Caco-2 (cell line): Measurements from ENCODE around the gene PIGR. TPM values are rescaled to one million over a fixed set of nuclear protein-coding genes. Genes with fewer than 3 reads are reported as not detected.

ENCODE experiments used
- BruUV-seq: library from RNA; stranded (reverse); fragments of 400-500 nt; replicated peaks from 2 replicates; lab custom pipeline; 2021; lab: Mats Ljungman, UMichigan
- CTCF ChIA-PET: fragments of 300-600 bp; sonication (Branson Sonifier 250); formaldehyde crosslinking; loops from one replicate; lab custom pipeline; 2022; ENCODE audit warnings: antibody characterized with exemption; lab: Charles Lee
- POLR2A ChIA-PET: fragments of 300-600 bp; sonication (Branson Sonifier 250); formaldehyde crosslinking; loops from one replicate; lab custom pipeline; 2022; ENCODE audit warnings: antibody characterized with exemption; lab: Charles Lee
- DNase-seq, 2 experiments: peaks; one replicate each; pipeline versions ENCODE4 v3.0.0 to v3.0.0-alpha.2; 2020 to 2022
- H3K27me3 ChIP-seq: replicated peaks from 2 replicates; pipeline ENCODE4 v1.6.0; 2011; ENCODE audit warnings: low read length; ENCODE audit not compliant: control insufficient read depth, insufficient read depth
- H3K36me3 ChIP-seq: 2 replicates; pipeline ENCODE4 v1.5.1; 2011; ENCODE audit warnings: low read length; ENCODE audit not compliant: control insufficient read depth, insufficient read depth
- H3K4me1 ChIP-seq: fragments of 250-450 bp; sonication (Bioruptor Pico); 2 replicates; pipeline ENCODE4 v1.5.1; 2020; ENCODE audit warnings: mild to moderate bottlenecking
- H3K4me3 ChIP-seq: 2 replicates; pipeline ENCODE4 v1.5.1; 2011; ENCODE audit warnings: low read depth, mild to moderate bottlenecking, control low read depth, low read length
- H3K9me3 ChIP-seq: fragments of 250-450 bp; sonication (Bioruptor Pico); 2 replicates; pipeline ENCODE4 v1.5.1; 2020; ENCODE audit warnings: mild to moderate bottlenecking, moderate library complexity
- H3K27ac Mint-ChIP-seq: one replicate; pipeline ENCODE4 v1.8.0; 2022; ENCODE audit warnings: mixed read lengths; ENCODE audit not compliant: unreplicated experiment
- H3K27me3 Mint-ChIP-seq: one replicate; pipeline ENCODE4 v1.8.0; 2022; ENCODE audit warnings: mixed read lengths; ENCODE audit not compliant: insufficient read depth, unreplicated experiment
- H3K36me3 Mint-ChIP-seq: one replicate; pipeline ENCODE4 v1.8.0; 2022; ENCODE audit warnings: mild to moderate bottlenecking, mixed read lengths; ENCODE audit not compliant: insufficient read depth, unreplicated experiment
- H3K4me1 Mint-ChIP-seq: one replicate; pipeline ENCODE4 v1.8.0; 2022; ENCODE audit warnings: low read depth, mixed read lengths; ENCODE audit not compliant: unreplicated experiment
- H3K4me3 Mint-ChIP-seq: one replicate; pipeline ENCODE4 v1.8.0; 2022; ENCODE audit warnings: mild to moderate bottlenecking, moderate library complexity, mixed read lengths; ENCODE audit not compliant: unreplicated experiment
- H3K9me3 Mint-ChIP-seq: one replicate; pipeline ENCODE4 v1.8.0; 2022; ENCODE audit warnings: mixed read lengths; ENCODE audit not compliant: unreplicated experiment
- intact Hi-C: fragments of 100-400 bp; cut with micrococcal nuclease; formaldehyde crosslinking; loops from one replicate; pipeline ENCODE4 v1.10.0; 2022; ENCODE audit not compliant: unreplicated experiment
- total RNA-seq: library from RNA; stranded (reverse); gene quantifications from 2 replicates; pipeline ENCODE4 v1.2.3, GENCODE V29; 2022
- TF ChIP-seq, protein P1 (sequence below), 2 experiments: fragments of 200-600 bp in 1 of 2; IDR thresholded peaks; 1 replicate in 1 of 2; 2 replicates in 1 of 2; pipeline versions ENCODE4 v1.5.1 to v1.8.0; 2011 to 2022; ENCODE audit warnings: antibody characterized with exemption in 1 of 2, control low read depth in 1 of 2, inconsistent platforms in 1 of 2, low read depth in 1 of 2, low read length in 1 of 2, mild to moderate bottlenecking in 1 of 2, moderate library complexity in 1 of 2; ENCODE audit not compliant: insufficient read depth in 1 of 2, severe bottlenecking in 1 of 2, unreplicated experiment in 1 of 2

The PIGR gene
- total RNA-seq, 1 experiment from 2014 or later: not detected

DNA sequence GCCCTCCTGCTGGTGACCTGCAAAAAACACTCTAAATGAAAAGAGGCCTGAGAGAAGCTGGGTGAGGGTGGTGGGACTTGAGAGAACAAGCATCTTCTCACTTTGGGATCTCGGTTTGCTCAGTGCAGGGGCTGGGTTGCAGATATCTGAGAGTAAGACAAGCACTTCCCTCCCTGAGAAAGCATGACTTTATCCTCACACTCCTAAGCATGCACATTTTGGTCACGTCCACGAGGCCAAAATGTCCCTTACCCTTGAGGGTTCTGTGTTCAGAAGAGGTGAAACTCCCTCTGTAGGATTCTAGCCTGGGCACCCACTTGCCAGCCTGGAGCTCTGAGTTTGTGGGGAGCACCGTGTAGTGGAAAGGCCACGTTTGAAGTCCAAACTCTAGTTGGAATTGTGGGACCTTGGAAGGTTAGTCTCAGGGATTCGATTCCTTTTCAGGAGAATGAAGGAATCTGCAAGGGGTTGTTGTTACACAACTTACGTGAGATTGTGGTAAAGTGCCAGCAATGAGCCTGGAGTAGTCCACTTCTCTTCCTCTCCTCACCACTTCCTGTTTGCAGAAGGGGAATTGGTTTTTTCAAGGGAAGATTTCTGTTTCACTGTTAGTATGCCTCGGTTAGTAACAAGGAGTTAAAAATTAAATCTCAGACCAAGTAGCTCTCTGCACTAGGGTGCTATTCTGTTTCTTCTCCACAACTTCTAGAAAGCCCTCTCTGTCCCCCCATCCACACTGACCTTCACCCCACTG is 21.0 kb upstream of the PIGR start:
- no peak overlapping the region for H3K4me3 ChIP-seq
- POLR2A ChIA-PET: no interaction called here
- no peaks in the 10 kb centered on the region for H3K27me3 Mint-ChIP-seq

DNA sequence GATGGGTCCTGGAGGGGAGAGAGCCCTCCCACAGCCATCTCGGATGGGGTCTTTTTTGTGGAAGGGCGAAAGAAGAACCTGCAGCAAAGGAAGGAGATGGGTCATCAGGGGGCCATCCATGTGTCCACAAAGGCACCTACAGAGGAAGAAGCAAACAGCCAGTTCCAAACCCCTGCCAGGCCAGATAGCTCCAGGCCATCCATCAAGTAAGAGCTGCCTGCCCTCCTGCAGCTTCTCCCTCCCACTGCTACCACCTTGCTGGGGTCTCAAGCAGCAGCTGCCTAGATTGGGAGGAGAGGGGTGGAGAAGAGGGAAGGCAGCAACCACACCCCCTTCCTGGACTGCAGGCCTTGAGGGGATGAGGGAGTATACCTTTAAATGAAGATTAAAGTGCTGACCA is 19.5 kb upstream of the PIGR start:
- no peak overlapping the region for H3K4me3 ChIP-seq
- DNase-seq: no peak
- intact Hi-C loops: no loop called here
- no peaks in the 10 kb centered on the region for H3K9me3 ChIP-seq
- Mint-ChIP-seq H3K9me3 (no peaks in the 10 kb centered on the region), H3K4me3 (no peak overlapping the region), H3K27ac (no peak overlapping the region), H3K27me3 (no peaks in the 10 kb centered on the region), H3K36me3 (no peaks in the 10 kb centered on the region), H3K4me1 (peaks cover 7% of the 10 kb centered on the region)
- POLR2A ChIA-PET: no interaction called here
- no peaks in the 10 kb centered on the region for H3K36me3 ChIP-seq
- H3K4me1 ChIP-seq: peaks cover 29% of the 10 kb centered on the region
- no peaks in the 10 kb centered on the region for H3K27me3 ChIP-seq
- CTCF ChIA-PET: no interaction called here
- no TSS peak for BruUV-seq
- TF ChIP-seq, protein P1, sequence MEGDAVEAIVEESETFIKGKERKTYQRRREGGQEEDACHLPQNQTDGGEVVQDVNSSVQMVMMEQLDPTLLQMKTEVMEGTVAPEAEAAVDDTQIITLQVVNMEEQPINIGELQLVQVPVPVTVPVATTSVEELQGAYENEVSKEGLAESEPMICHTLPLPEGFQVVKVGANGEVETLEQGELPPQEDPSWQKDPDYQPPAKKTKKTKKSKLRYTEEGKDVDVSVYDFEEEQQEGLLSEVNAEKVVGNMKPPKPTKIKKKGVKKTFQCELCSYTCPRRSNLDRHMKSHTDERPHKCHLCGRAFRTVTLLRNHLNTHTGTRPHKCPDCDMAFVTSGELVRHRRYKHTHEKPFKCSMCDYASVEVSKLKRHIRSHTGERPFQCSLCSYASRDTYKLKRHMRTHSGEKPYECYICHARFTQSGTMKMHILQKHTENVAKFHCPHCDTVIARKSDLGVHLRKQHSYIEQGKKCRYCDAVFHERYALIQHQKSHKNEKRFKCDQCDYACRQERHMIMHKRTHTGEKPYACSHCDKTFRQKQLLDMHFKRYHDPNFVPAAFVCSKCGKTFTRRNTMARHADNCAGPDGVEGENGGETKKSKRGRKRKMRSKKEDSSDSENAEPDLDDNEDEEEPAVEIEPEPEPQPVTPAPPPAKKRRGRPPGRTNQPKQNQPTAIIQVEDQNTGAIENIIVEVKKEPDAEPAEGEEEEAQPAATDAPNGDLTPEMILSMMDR (IDR thresholded peaks at IDR 0.05; ENCODE audit: insufficient read depth in 1 of 2, low read depth in 1 of 2, low read length in 1 of 2, severe bottlenecking in 1 of 2, unreplicated experiment in 1 of 2): no peak

More for the DNA sequence above, 21.0 kb upstream of the PIGR start:
- TF ChIP-seq, protein P1 (IDR thresholded peaks at IDR 0.05; ENCODE audit: insufficient read depth in 1 of 2, low read depth in 1 of 2, low read length in 1 of 2, severe bottlenecking in 1 of 2, unreplicated experiment in 1 of 2): no peak
- H3K4me1 Mint-ChIP-seq: peaks cover 8% of the 10 kb centered on the region
- H3K9me3 Mint-ChIP-seq: no peaks in the 10 kb centered on the region
- H3K36me3 Mint-ChIP-seq: no peaks in the 10 kb centered on the region
- Histone ChIP-seq H3K36me3 (no peaks in the 10 kb centered on the region), H3K9me3 (no peaks in the 10 kb centered on the region), H3K27me3 (no peaks in the 10 kb centered on the region), H3K4me1 (peaks cover 31% of the 10 kb centered on the region)
- no peak overlapping the region for H3K27ac Mint-ChIP-seq
- CTCF ChIA-PET: interaction anchor here (0.8 kb wide), 1 partner anchor 58 kb away, joined by 3 read pairs; no protein-coding TSS in a partner anchor
- BruUV-seq: no TSS peak
- no peak overlapping the region for H3K4me3 Mint-ChIP-seq
- no peak for DNase-seq
- intact Hi-C loops: no loop called here

DNA sequence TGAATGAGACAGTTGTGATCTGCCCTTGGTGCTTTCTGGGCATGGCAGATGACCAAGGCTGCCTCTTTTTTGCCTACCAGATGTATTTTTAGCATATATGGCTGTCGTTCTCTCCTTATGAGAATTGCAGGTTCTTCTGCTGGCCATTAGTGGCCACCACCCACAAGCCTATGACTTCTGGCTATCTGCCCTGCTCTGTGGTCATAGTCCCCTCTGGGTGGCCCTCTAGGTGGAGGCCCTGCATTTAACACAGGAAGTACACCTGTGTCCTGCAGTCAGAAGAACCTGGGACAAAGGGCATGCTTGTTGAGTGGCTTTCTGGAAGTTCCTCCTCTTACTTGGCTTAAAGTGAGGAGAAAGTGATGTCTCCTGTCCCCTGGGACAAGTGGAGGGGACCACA is 17.5 kb upstream of the PIGR start:
- Mint-ChIP-seq H3K27ac (no peak overlapping the region), H3K27me3 (no peaks in the 10 kb centered on the region), H3K4me1 (peaks cover 6% of the 10 kb centered on the region), H3K9me3 (no peaks in the 10 kb centered on the region), H3K4me3 (no peak overlapping the region), H3K36me3 (no peaks in the 10 kb centered on the region)
- no peaks in the 10 kb centered on the region for H3K9me3 ChIP-seq
- no peaks in the 10 kb centered on the region for H3K36me3 ChIP-seq
- no peak overlapping the region for H3K4me3 ChIP-seq
- no peak for DNase-seq
- peaks cover 16% of the 10 kb centered on the region for H3K4me1 ChIP-seq
- no peaks in the 10 kb centered on the region for H3K27me3 ChIP-seq
- CTCF ChIA-PET: interaction anchor here (1.6 kb wide), 1 partner anchor 12 kb away, joined by 3 read pairs; no protein-coding TSS in a partner anchor
- intact Hi-C loops: no loop called here
- TF ChIP-seq, protein P1 (IDR thresholded peaks at IDR 0.05; ENCODE audit: insufficient read depth in 1 of 2, low read depth in 1 of 2, low read length in 1 of 2, severe bottlenecking in 1 of 2, unreplicated experiment in 1 of 2): no peak
- POLR2A ChIA-PET: no interaction called here
- BruUV-seq: no TSS peak
